Mesendoderm (in vitro differentiated cells): Measurements from ENCODE around the gene SNX25.

Experiments
- DNase-seq: peaks from one replicate; pipeline ENCODE4 v3.0.0; 2013
- H2AK5ac ChIP-seq: 2 replicates; pipeline ENCODE4 v1.6.1; 2013; ENCODE audit warnings: low read length, inconsistent platforms
- H2BK120ac ChIP-seq: 2 replicates; pipeline ENCODE4 v1.6.1; 2013; ENCODE audit warnings: low read depth, mild to moderate bottlenecking, low read length, moderate library complexity, mixed read lengths
- H2BK15ac ChIP-seq: replicated peaks from 2 replicates; pipeline ENCODE4 v1.6.1; 2013; ENCODE audit warnings: low read depth, mild to moderate bottlenecking, moderate library complexity
- H2BK5ac ChIP-seq: 2 replicates; pipeline ENCODE4 v1.6.1; 2013; ENCODE audit warnings: low read length, inconsistent platforms
- H3K18ac ChIP-seq: 2 replicates; pipeline ENCODE4 v1.6.1; 2013; ENCODE audit warnings: mild to moderate bottlenecking, low read length, mixed read lengths
- H3K23ac ChIP-seq: one replicate; pipeline ENCODE4 v1.6.1; 2013; ENCODE audit warnings: low read length
- H3K27ac ChIP-seq: 2 replicates; pipeline ENCODE4 v1.5.1; 2013; ENCODE audit warnings: low read depth, mild to moderate bottlenecking, inconsistent platforms, low read length, moderate library complexity
- H3K27me3 ChIP-seq: 2 replicates; pipeline ENCODE4 v1.6.1; 2013; ENCODE audit warnings: low read length, control low read depth, mild to moderate bottlenecking, inconsistent platforms; ENCODE audit not compliant: insufficient read depth, poor library complexity
- H3K36me3 ChIP-seq: 2 replicates; pipeline ENCODE4 v1.6.1; 2013; ENCODE audit warnings: low read length, inconsistent platforms; ENCODE audit not compliant: control insufficient read depth, insufficient read depth
- H3K4ac ChIP-seq: one replicate; pipeline ENCODE4 v1.6.1; 2013; ENCODE audit warnings: low read depth, mild to moderate bottlenecking, low read length, moderate library complexity
- H3K4me1 ChIP-seq: 2 replicates; pipeline ENCODE4 v1.6.1; 2013; ENCODE audit warnings: low read depth, low read length, inconsistent platforms; ENCODE audit not compliant: control insufficient read depth
- H3K4me2 ChIP-seq: 2 replicates; pipeline ENCODE4 v1.6.1; 2013; ENCODE audit warnings: low read length
- H3K4me3 ChIP-seq: 2 replicates; pipeline ENCODE4 v1.5.1; 2013; ENCODE audit warnings: mild to moderate bottlenecking, low read length
- H3K56ac ChIP-seq: one replicate; pipeline ENCODE4 v1.6.1; 2013; ENCODE audit warnings: low read length
- H3K79me1 ChIP-seq: 2 replicates; pipeline ENCODE4 v1.6.1; 2013; ENCODE audit warnings: low read length, inconsistent platforms
- H3K79me2 ChIP-seq: 2 replicates; pipeline ENCODE4 v1.6.1; 2013; ENCODE audit warnings: mild to moderate bottlenecking, low read length; ENCODE audit not compliant: control insufficient read depth, insufficient read depth
- H3K9ac ChIP-seq: 2 replicates; pipeline ENCODE4 v1.6.1; 2013; ENCODE audit warnings: low read length, inconsistent platforms
- H4K5ac ChIP-seq: one replicate; pipeline ENCODE4 v1.6.1; 2013; ENCODE audit warnings: low read length
- H4K8ac ChIP-seq: one replicate; pipeline ENCODE4 v1.6.1; 2013; ENCODE audit warnings: low read depth, mild to moderate bottlenecking, control low read depth, low read length, moderate library complexity
- WGBS: extraction: QIAGEN DNeasy Blood & Tissue Kit; methylation state at CpG from one replicate; pipeline ENCODE4 v1.1.7; 2013; ENCODE audit warnings: low lambda C conversion rate, missing lambda C conversion rate; ENCODE audit not compliant: insufficient coverage; ENCODE audit errors: extremely low coverage; 5-methylcytosine and 5-hydroxymethylcytosine counted together

Gene SNX25

DNA sequence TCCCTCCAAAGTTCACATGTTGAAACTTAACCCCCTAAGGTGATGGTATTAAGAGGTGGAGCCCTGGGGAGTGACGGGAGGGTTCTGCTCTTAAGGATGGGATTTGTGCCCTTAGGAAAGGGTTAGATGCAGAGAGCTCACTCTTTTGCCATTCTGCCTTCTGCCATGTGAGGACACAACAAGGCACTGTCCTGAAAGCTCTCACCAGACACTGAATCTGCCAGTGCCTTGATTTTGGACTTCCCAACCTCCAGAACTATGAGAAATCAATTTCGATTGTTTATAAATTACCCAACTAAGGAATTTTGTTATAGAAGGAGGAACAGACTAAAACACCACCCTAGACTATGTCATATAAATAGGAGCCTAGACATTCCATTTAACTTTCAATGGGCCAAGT is 174.7 kb downstream of the SNX25 start:
- Histone ChIP-seq H3K27me3 (no peaks in the 10 kb centered on the region), H3K36me3 (no peaks in the 10 kb centered on the region), H3K4me2 (no peak overlapping the region), H4K5ac (no peak overlapping the region), H3K4me3 (no peak overlapping the region), H4K8ac (no peak overlapping the region), H3K23ac (no peak overlapping the region), H2BK15ac (no peak overlapping the region), H3K9ac (no peak overlapping the region), H3K79me1 (no peaks in the 10 kb centered on the region), H2BK120ac (no peak overlapping the region), H3K56ac (no peak overlapping the region), H3K18ac (no peak overlapping the region), H2BK5ac (no peak overlapping the region), H3K4me1 (no peaks in the 10 kb centered on the region), H3K27ac (no peak overlapping the region), H3K4ac (no peak overlapping the region), H2AK5ac (no peak overlapping the region), H3K79me2 (no peaks in the 10 kb centered on the region)
- WGBS = no CpG with 5 or more reads among the region's 2 CpGs
- no peak for DNase-seq

DNA sequence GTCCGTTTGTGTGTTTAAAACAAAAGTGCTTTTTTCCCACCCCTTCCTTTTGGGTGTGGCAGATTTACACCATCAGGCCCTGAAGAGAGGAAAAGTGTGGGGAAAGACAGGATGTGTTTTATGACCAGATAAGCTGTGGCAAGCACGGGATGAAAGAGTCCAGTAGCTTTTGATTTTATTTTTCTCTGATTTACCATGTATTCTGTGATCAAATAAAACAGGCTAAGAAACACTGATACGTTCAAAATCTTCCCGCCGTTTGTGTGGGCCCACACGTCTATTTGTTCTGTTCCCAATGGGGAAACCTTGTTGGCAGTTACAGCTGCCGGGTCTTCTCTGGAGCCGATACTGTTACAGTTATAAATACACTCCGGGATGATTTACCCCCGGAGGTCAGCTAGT is 175.5 kb downstream of the SNX25 start:
- Histone ChIP-seq H4K5ac (no peak overlapping the region), H3K27me3 (no peaks in the 10 kb centered on the region), H3K56ac (no peak overlapping the region), H2BK120ac (no peak overlapping the region), H3K4me3 (no peak overlapping the region), H3K23ac (no peak overlapping the region), H4K8ac (no peak overlapping the region), H3K9ac (no peak overlapping the region), H3K18ac (no peak overlapping the region), H2AK5ac (no peak overlapping the region), H3K4ac (no peak overlapping the region), H3K36me3 (no peaks in the 10 kb centered on the region), H3K27ac (no peak overlapping the region), H2BK15ac (no peak overlapping the region), H3K79me2 (no peaks in the 10 kb centered on the region), H3K4me1 (no peaks in the 10 kb centered on the region), H3K79me1 (no peaks in the 10 kb centered on the region), H3K4me2 (no peak overlapping the region), H2BK5ac (no peak overlapping the region)
- no CpG with 5 or more reads among the region's 10 CpGs for WGBS
- DNase-seq = no peak

- Histone ChIP-seq H3K27me3 (no peaks in the 10 kb centered on the region), H2BK120ac (no peak overlapping the region), H2BK15ac (no peak overlapping the region), H3K56ac (no peak overlapping the region), H3K27ac (no peak overlapping the region), H3K79me2 (no peaks in the 10 kb centered on the region), H4K8ac (no peak overlapping the region), H3K4me1 (no peaks in the 10 kb centered on the region), H3K23ac (no peak overlapping the region), H4K5ac (no peak overlapping the region), H3K4me3 (no peak overlapping the region), H3K36me3 (no peaks in the 10 kb centered on the region), H2BK5ac (no peak overlapping the region), H3K4me2 (no peak overlapping the region), H3K4ac (no peak overlapping the region), H3K9ac (no peak overlapping the region), H3K18ac (no peak overlapping the region), H2AK5ac (no peak overlapping the region), H3K79me1 (no peaks in the 10 kb centered on the region)
- no peak for DNase-seq
- no CpG with 5 or more reads among the region's 12 CpGs for WGBS
These were observed 178.6 kb downstream of the SNX25 start for GRCh38 chr4:185387957-185388356.

GRCh38 chr4:185390941-185391340 is 181.5 kb downstream of the SNX25 start:
- no peak overlapping the region for H3K56ac ChIP-seq
- no peak overlapping the region for H3K4me2 ChIP-seq
- WGBS = no CpG with 5 or more reads among the region's 6 CpGs
- H2BK15ac ChIP-seq = no peak overlapping the region
- no peaks in the 10 kb centered on the region for H3K4me1 ChIP-seq
- no peak overlapping the region for H3K23ac ChIP-seq
- no peak overlapping the region for H3K4me3 ChIP-seq
- H3K79me2 ChIP-seq = no peaks in the 10 kb centered on the region
- H3K9ac ChIP-seq = no peak overlapping the region
- H2AK5ac ChIP-seq = no peak overlapping the region
- H3K27me3 ChIP-seq = no peaks in the 10 kb centered on the region
- no peak overlapping the region for H3K27ac ChIP-seq
- no peaks in the 10 kb centered on the region for H3K36me3 ChIP-seq
- H2BK5ac ChIP-seq = no peak overlapping the region
- H3K79me1 ChIP-seq = no peaks in the 10 kb centered on the region
- no peak for DNase-seq
- no peak overlapping the region for H4K5ac ChIP-seq
- no peak overlapping the region for H4K8ac ChIP-seq
- no peak overlapping the region for H2BK120ac ChIP-seq
- no peak overlapping the region for H3K18ac ChIP-seq
- no peak overlapping the region for H3K4ac ChIP-seq

GRCh38 chr4:185392156-185392555 is 182.8 kb downstream of the SNX25 start:
- Histone ChIP-seq H3K79me2 (no peaks in the 10 kb centered on the region), H3K56ac (no peak overlapping the region), H3K36me3 (no peaks in the 10 kb centered on the region), H3K4me2 (no peak overlapping the region), H3K4me1 (no peaks in the 10 kb centered on the region), H4K8ac (no peak overlapping the region), H2AK5ac (no peak overlapping the region), H3K23ac (no peak overlapping the region), H3K27me3 (no peaks in the 10 kb centered on the region), H2BK5ac (no peak overlapping the region), H2BK15ac (no peak overlapping the region), H3K4me3 (no peak overlapping the region), H3K79me1 (no peaks in the 10 kb centered on the region), H3K4ac (no peak overlapping the region), H4K5ac (no peak overlapping the region), H3K18ac (no peak overlapping the region), H3K27ac (no peak overlapping the region), H2BK120ac (no peak overlapping the region), H3K9ac (no peak overlapping the region)
- WGBS = no CpG with 5 or more reads among the region's 1 CpG
- no peak for DNase-seq

DNA sequence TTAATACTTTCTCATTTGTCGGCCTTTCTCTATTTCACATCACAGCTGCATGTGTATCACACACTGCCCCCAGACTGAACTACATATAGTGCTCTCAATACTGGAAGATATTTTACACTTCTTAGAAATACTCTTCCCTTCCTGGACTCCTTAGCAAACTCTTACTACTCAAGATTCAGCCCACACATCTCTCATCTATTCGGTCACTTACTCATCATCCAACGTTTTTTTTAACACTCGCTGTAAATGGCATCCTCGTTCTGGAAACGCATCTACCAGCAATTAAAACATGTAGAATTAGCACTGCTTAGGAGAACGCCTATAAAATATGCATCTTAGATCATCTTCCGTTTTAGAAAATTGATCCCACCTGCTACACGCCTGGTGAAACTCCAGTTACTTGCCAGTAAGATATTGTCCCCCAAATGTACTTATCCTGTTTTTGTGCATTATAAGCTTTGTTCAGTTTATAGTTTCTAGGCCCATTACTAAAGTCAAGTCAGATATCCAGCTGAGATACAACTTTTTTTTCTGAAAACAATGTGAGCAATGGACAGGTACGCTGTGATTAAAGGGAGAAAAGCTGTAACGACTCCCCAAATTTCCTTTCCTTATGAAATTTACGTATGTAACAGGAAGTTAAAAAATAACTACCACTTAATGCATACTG is 185.3 kb downstream of the SNX25 start:
- no peak overlapping the region for H3K4ac ChIP-seq
- no peak overlapping the region for H2AK5ac ChIP-seq
- no peak overlapping the region for H2BK15ac ChIP-seq
- DNase-seq = no peak
- no peaks in the 10 kb centered on the region for H3K36me3 ChIP-seq
- H3K4me3 ChIP-seq = no peak overlapping the region
- H3K79me1 ChIP-seq = no peaks in the 10 kb centered on the region
- no peak overlapping the region for H3K27ac ChIP-seq
- no peaks in the 10 kb centered on the region for H3K4me1 ChIP-seq
- H3K9ac ChIP-seq = no peak overlapping the region
- H2BK120ac ChIP-seq = no peak overlapping the region
- no peak overlapping the region for H3K56ac ChIP-seq
- no peak overlapping the region for H3K18ac ChIP-seq
- no peak overlapping the region for H3K23ac ChIP-seq
- no peak overlapping the region for H3K4me2 ChIP-seq
- H3K79me2 ChIP-seq = no peaks in the 10 kb centered on the region
- H4K8ac ChIP-seq = no peak overlapping the region
- H4K5ac ChIP-seq = no peak overlapping the region
- WGBS = 100% methylated on average over 5 of the region's 12 CpGs
- H3K27me3 ChIP-seq = no peaks in the 10 kb centered on the region
- no peak overlapping the region for H2BK5ac ChIP-seq
